VCaP (cell line): ENCODE results near the gene AFF1.

Experiments used
- H3K27ac ChIP-seq: fragments of 450-650 bp; 2 replicates; pipeline ENCODE4 v1.5.1; 2017
- CTCF ChIP-seq: fragments of 450-650 bp; conservative IDR thresholded peaks from 2 replicates; pipeline ENCODE4 v1.5.1; 2017; ENCODE audit warnings: mild to moderate bottlenecking, moderate library complexity

AFF1 gene

GRCh38 chr4:87100168-87100567 lies 165.4 kb downstream of the AFF1 start:
- no peak for TF ChIP-seq CTCF
- H3K27ac ChIP-seq: no peak overlapping the region

GRCh38 chr4:87101543-87102199 lies 166.9 kb downstream of the AFF1 start:
- TF ChIP-seq CTCF: no peak
- 0 out of 2 replicates have a peak overlapping the region, but pooled peaks have one; percentile 45 for H3K27ac ChIP-seq

DNA sequence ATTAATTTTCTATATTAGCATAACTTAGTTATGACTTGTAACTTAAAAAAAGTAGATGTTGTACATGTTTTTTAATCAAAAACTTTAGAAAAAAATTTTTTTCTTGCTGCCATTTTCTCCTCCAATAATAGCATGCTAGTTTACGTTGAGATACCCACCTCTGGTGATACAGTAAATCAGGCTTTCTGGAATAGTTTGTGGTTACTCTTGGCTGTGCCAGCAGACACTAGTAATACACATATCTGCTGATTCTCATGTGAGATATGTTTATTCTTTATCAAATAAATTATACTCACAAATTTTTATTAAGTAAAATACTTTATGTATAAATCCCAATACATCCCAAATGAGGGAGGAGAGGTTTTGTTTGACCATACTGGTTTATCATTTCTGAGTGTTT lies 168.3 kb downstream of the AFF1 start:
- H3K27ac ChIP-seq: peak overlapping the region; percentile 45; the same call in 1 of the 2 replicates
- no peak for TF ChIP-seq CTCF

- TF ChIP-seq CTCF: no peak
- H3K27ac ChIP-seq: peak overlapping the region; percentile 45
Measured at GRCh38 chr4:87103691-87104187, 168.9 kb downstream of the AFF1 start.

GRCh38 chr4:87105101-87105845 lies 170.5 kb downstream of the AFF1 start:
- TF ChIP-seq CTCF: no peak
- peak overlapping the region; percentile 13 for H3K27ac ChIP-seq

- H3K27ac ChIP-seq: peak overlapping the region; percentile 13
- TF ChIP-seq CTCF: no peak
Measured at GRCh38 chr4:87108142-87108546, 173.3 kb downstream of the AFF1 start.

DNA sequence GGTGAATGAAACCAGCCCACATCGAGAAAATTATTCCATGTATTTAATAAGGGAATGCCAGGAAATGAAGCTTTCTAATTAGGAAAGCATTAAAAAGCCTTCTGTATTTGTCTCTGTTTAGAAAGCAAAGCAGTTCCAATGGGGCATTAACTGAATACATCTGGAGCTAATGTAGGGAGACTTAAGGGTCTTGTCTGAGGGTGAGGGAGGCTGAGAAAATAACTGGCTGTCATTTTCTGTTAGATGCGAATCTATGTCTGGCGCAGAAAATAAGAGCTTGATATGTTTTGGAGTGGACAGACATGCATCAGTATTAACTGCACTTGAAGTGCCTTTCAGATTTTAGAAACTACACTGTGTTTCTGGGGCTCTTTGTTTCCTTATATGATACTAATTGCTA lies 174.3 kb downstream of the AFF1 start:
- no peak for TF ChIP-seq CTCF
- H3K27ac ChIP-seq: peak overlapping the region; percentile 13
